ENCODE measurements around the gene ORMDL2. TPM values are rescaled to one million over a fixed set of nuclear protein-coding genes. Genes with fewer than 3 reads are reported as not detected.

ORMDL2 gene
- polyA plus RNA-seq, 1 donor from 2014 or later, result 11.5 TPM

GRCh38 chr12:55843431-55843830 lies 25.6 kb downstream of the ORMDL2 start:
- Histone ChIP-seq H3K27ac (ENCODE audit: low read length) (no peak overlapping the region), H2AFZ (ENCODE audit: low read depth, low read length) (no peak overlapping the region), H3K4me3 (ENCODE audit: low read length) (no peak overlapping the region), H3F3A (ENCODE audit: insufficient read depth, low read length, poor library complexity, severe bottlenecking) (no peaks in the 10 kb centered on the region), H3K4me2 (ENCODE audit: low read length) (no peak overlapping the region), H3K36me3 (ENCODE audit: insufficient read depth, low read length) (no peaks in the 10 kb centered on the region), H4K20me1 (ENCODE audit: insufficient read depth) (no peaks in the 10 kb centered on the region), H3K9me2 (ENCODE audit: insufficient read depth, low read length) (no peaks in the 10 kb centered on the region), H3K79me2 (replicated peaks; ENCODE audit: insufficient read depth, low read length) (no peaks in the 10 kb centered on the region), H3K9me3 (ENCODE audit: low read length) (no peaks in the 10 kb centered on the region), H3K9ac (ENCODE audit: low read length) (no peak overlapping the region), H3K27me3 (ENCODE audit: insufficient read depth, low read depth, low read length) (no peaks in the 10 kb centered on the region)
- TF ChIP-seq POLR2AphosphoS5 (IDR thresholded peaks at IDR 0.05) (no peak), CTCF (IDR thresholded peaks at IDR 0.05; ENCODE audit: poor library complexity, severe bottlenecking) (no peak), EZH2 (IDR thresholded peaks at IDR 0.05; ENCODE audit: borderline replicate concordance, insufficient read depth, low read length, poor library complexity, severe bottlenecking) (no peak), TAF1 (IDR thresholded peaks at IDR 0.05; ENCODE audit: low read depth) (no peak), SMC3 (conservative IDR thresholded peaks at IDR 0.05; ENCODE audit: poor library complexity) (no peak), REST (IDR thresholded peaks at IDR 0.05; ENCODE audit: borderline replicate concordance) (no peak), MXI1 (conservative IDR thresholded peaks at IDR 0.05; ENCODE audit: poor library complexity, severe bottlenecking) (no peak)

GRCh38 chr12:55844961-55845360 lies 27.1 kb downstream of the ORMDL2 start:
- Histone ChIP-seq H3K4me2 (ENCODE audit: low read length) (no peak overlapping the region), H3K27me3 (ENCODE audit: insufficient read depth, low read depth, low read length) (no peaks in the 10 kb centered on the region), H3K9ac (ENCODE audit: low read length) (no peak overlapping the region), H3K27ac (ENCODE audit: low read length) (no peak overlapping the region), H4K20me1 (ENCODE audit: insufficient read depth) (no peaks in the 10 kb centered on the region), H3F3A (ENCODE audit: insufficient read depth, low read length, poor library complexity, severe bottlenecking) (no peaks in the 10 kb centered on the region), H3K9me2 (ENCODE audit: insufficient read depth, low read length) (no peaks in the 10 kb centered on the region), H3K79me2 (replicated peaks; ENCODE audit: insufficient read depth, low read length) (no peaks in the 10 kb centered on the region), H3K9me3 (ENCODE audit: low read length) (no peaks in the 10 kb centered on the region), H3K36me3 (ENCODE audit: insufficient read depth, low read length) (no peaks in the 10 kb centered on the region), H3K4me3 (ENCODE audit: low read length) (no peak overlapping the region), H2AFZ (ENCODE audit: low read depth, low read length) (no peak overlapping the region)
- TF ChIP-seq TAF1 (IDR thresholded peaks at IDR 0.05; ENCODE audit: low read depth) (no peak), EZH2 (IDR thresholded peaks at IDR 0.05; ENCODE audit: borderline replicate concordance, insufficient read depth, low read length, poor library complexity, severe bottlenecking) (no peak), CTCF (IDR thresholded peaks at IDR 0.05; ENCODE audit: poor library complexity, severe bottlenecking) (no peak), REST (IDR thresholded peaks at IDR 0.05; ENCODE audit: borderline replicate concordance) (no peak), RAD21 (conservative IDR thresholded peaks at IDR 0.05) (no peak), EP300 (conservative IDR thresholded peaks at IDR 0.05; ENCODE audit: poor library complexity, severe bottlenecking) (no peak), MXI1 (conservative IDR thresholded peaks at IDR 0.05; ENCODE audit: poor library complexity, severe bottlenecking) (no peak), SMC3 (conservative IDR thresholded peaks at IDR 0.05; ENCODE audit: poor library complexity) (no peak), POLR2AphosphoS5 (IDR thresholded peaks at IDR 0.05) (no peak)
